Right kidney (tissue), 1 donor: ENCODE measurements around the gene SERINC5.

Source experiments
- DNase-seq: peaks from one replicate; pipeline ENCODE4 v3.0.0-alpha.2; 2016

The SERINC5 gene

GRCh38 chr5:80067531-80068245 is 188.2 kb downstream of the SERINC5 start:
- DNase-seq, result no peak

GRCh38 chr5:80067016-80067415 is 188.8 kb downstream of the SERINC5 start:
- DNase-seq, result no peak

- DNase-seq, result no peak
Measured at GRCh38 chr5:80064124-80064523, 191.7 kb downstream of the SERINC5 start.
